GM12891 (cell line): Measurements from ENCODE around the gene LRRC74B.

Source experiments
- SPI1 ChIP-seq: IDR thresholded peaks from 2 replicates; pipeline ENCODE4 v1.6.1; 2011; ENCODE audit warnings: low read depth, low read length, control low read depth
- TAF1 ChIP-seq: IDR thresholded peaks from 2 replicates; pipeline ENCODE4 v1.6.1; 2011; ENCODE audit warnings: low read depth, low read length, control low read depth

DNA sequence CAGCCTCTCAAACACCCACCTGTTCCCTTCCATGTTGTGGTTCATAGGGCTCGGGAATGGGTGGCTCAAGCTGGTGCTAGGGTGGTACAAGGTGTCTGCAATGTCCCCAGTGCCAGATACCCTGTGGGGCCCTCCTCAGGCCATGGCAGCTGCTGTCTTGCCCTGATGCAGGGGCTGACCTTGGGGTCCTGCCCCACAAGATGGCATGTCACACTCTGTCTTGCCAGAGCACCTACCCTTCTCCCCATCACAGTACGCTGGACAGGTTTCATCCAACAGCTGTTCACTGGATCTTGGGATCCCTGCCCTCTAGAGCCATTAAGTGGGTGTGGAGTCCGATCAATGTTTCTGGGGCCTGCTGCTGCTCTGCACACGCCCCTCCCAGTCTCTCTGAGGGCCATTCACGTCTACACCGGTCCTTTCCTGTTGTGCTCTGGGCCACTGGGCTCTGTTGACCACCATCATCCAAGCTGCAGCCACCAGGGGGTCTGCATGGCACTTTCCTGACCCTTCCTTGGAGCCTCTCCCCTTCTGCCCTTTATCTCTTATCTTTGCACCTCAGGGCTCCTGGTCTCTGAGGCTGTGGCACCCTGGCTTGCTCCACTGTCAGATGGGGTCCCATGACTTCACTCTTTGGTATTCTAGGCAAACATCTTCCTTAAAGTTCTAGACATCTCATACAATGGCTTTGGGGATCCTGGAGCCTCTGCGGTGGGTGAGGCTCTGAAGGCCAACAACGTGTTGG lies 7.1 kb downstream of the LRRC74B start:
- no peak for TF ChIP-seq TAF1
- no peak for TF ChIP-seq SPI1
